SU-DHL-6 (cell line): ENCODE data around the gene FOXN3.

Experiments used
- H2AFZ ChIP-seq: fragments of 200-600 bp; sonication (generic); 2 replicates; pipeline ENCODE4 v1.6.1; 2014; ENCODE audit warnings: low read depth, mild to moderate bottlenecking, moderate library complexity, mixed read lengths, antibody characterized with exemption, low read length; ENCODE audit not compliant: severe bottlenecking
- H3F3A ChIP-seq: fragments of 200-600 bp; shearing (Covaris generic); 2 replicates; pipeline ENCODE4 v1.6.0; 2016; ENCODE audit warnings: antibody characterized with exemption, mild to moderate bottlenecking; ENCODE audit not compliant: insufficient read depth
- H3K27ac ChIP-seq: fragments of 200-600 bp; sonication (generic); 2 replicates; pipeline ENCODE4 v1.5.1; 2016; ENCODE audit warnings: low read depth, mild to moderate bottlenecking, low read length, moderate library complexity, mixed read lengths
- H3K27me3 ChIP-seq: fragments of 200-600 bp; sonication (generic), shearing (Covaris generic); 2 replicates; pipeline ENCODE4 v1.6.0; 2014; ENCODE audit warnings: mild to moderate bottlenecking, low read length
- H3K36me3 ChIP-seq: fragments of 200-600 bp; sonication (generic); 2 replicates; pipeline ENCODE4 v1.6.1; 2014; ENCODE audit warnings: mild to moderate bottlenecking, low read length, mixed read lengths
- H3K4me2 ChIP-seq: fragments of 300-600, 200-600 bp; shearing (Covaris generic), sonication (generic); 2 replicates; pipeline ENCODE4 v1.6.0; 2014; ENCODE audit warnings: low read length, low read depth, mild to moderate bottlenecking; ENCODE audit not compliant: poor library complexity, severe bottlenecking
- H3K4me3 ChIP-seq: fragments of 200-600 bp; sonication (generic); 2 replicates; pipeline ENCODE4 v1.5.1; 2014; ENCODE audit warnings: antibody characterized with exemption, low read length, mild to moderate bottlenecking, mixed read lengths; ENCODE audit not compliant: insufficient read depth, poor library complexity, severe bottlenecking
- H3K79me2 ChIP-seq: fragments of 200-600 bp; sonication (generic); 2 replicates; pipeline ENCODE4 v1.6.1; 2014; ENCODE audit warnings: mild to moderate bottlenecking, low read length, moderate library complexity; ENCODE audit not compliant: insufficient read depth
- H3K9ac ChIP-seq: fragments of 200-600 bp; sonication (generic); 2 replicates; pipeline ENCODE4 v1.7.0; 2014; ENCODE audit warnings: mild to moderate bottlenecking, low read length
- H3K9me2 ChIP-seq: fragments of 200-600 bp; sonication (generic); replicated peaks from 2 replicates; pipeline ENCODE4 v1.6.1; 2014; ENCODE audit warnings: low read length; ENCODE audit not compliant: insufficient read depth
- H3K9me3 ChIP-seq: fragments of 200-600 bp; sonication (generic); 2 replicates; pipeline ENCODE4 v1.6.1; 2014; ENCODE audit warnings: low read length, mixed read lengths; ENCODE audit not compliant: insufficient read depth
- H4K20me1 ChIP-seq: fragments of 200-600 bp; sonication (generic); 2 replicates; pipeline ENCODE4 v1.6.1; 2014; ENCODE audit warnings: low read depth, mild to moderate bottlenecking, antibody characterized with exemption, low read length, moderate library complexity, mixed read lengths
- CTCF ChIP-seq: fragments of 200-600 bp; sonication (generic); IDR thresholded peaks from one replicate; pipeline ENCODE4 v1.5.1; 2017; ENCODE audit warnings: antibody characterized with exemption, mild to moderate bottlenecking, low read length, moderate library complexity; ENCODE audit not compliant: insufficient read depth, poor library complexity, severe bottlenecking
- EZH2phosphoT487 ChIP-seq: fragments of 200-600 bp; sonication (generic), shearing (Covaris generic); conservative IDR thresholded peaks from 2 replicates; pipeline ENCODE4 v1.6.1; 2018; ENCODE audit warnings: mild to moderate bottlenecking, antibody characterized with exemption, low read length, moderate library complexity, mixed read lengths

The FOXN3 gene

GRCh38 chr14:89325959-89326358, 91.1 kb downstream of the FOXN3 start:
- Histone ChIP-seq H3K9me3 (no peaks in the 10 kb centered on the region), H3K4me3 (no peak overlapping the region), H3K27me3 (no peaks in the 10 kb centered on the region), H3K4me2 (no peak overlapping the region), H3K27ac (no peak overlapping the region), H4K20me1 (no peaks in the 10 kb centered on the region), H3K9me2 (no peaks in the 10 kb centered on the region), H3K79me2 (peaks cover 83% of the 10 kb centered on the region), H2AFZ (no peak overlapping the region), H3K9ac (no peak overlapping the region), H3F3A (no peaks in the 10 kb centered on the region), H3K36me3 (no peaks in the 10 kb centered on the region)
- TF ChIP-seq CTCF, result no peak
- TF ChIP-seq EZH2phosphoT487, result no peak

GRCh38 chr14:89325299-89325883, 91.6 kb downstream of the FOXN3 start:
- Histone ChIP-seq H3K79me2 (peaks cover 81% of the 10 kb centered on the region), H3K9ac (no peak overlapping the region), H3K4me3 (no peak overlapping the region), H3K27me3 (no peaks in the 10 kb centered on the region), H3K36me3 (no peaks in the 10 kb centered on the region), H3K4me2 (no peak overlapping the region), H3K9me3 (no peaks in the 10 kb centered on the region), H3K27ac (no peak overlapping the region), H4K20me1 (no peaks in the 10 kb centered on the region), H3F3A (no peaks in the 10 kb centered on the region), H2AFZ (no peak overlapping the region), H3K9me2 (no peaks in the 10 kb centered on the region)
- TF ChIP-seq CTCF (no peak), EZH2phosphoT487 (no peak)

GRCh38 chr14:89324501-89325298, 92.3 kb downstream of the FOXN3 start:
- Histone ChIP-seq H3K9me3 (no peaks in the 10 kb centered on the region), H3K36me3 (no peaks in the 10 kb centered on the region), H3K4me2 (no peak overlapping the region), H3K9me2 (no peaks in the 10 kb centered on the region), H3K4me3 (no peak overlapping the region), H3F3A (no peaks in the 10 kb centered on the region), H3K79me2 (peaks cover 81% of the 10 kb centered on the region), H3K27ac (peak overlapping the region; percentile 20; the same call in 1 of the 2 replicates), H3K27me3 (no peaks in the 10 kb centered on the region), H2AFZ (no peak overlapping the region), H3K9ac (no peak overlapping the region), H4K20me1 (no peaks in the 10 kb centered on the region)
- TF ChIP-seq CTCF (no peak), EZH2phosphoT487 (no peak)
